DND-41 (cell line): ENCODE data around the gene GMPR.

ENCODE experiments used
- ATAC-seq: fragments of 200-7000 bp; cut with Tn5 transposase; 3 replicates; pipeline ENCODE4 v1.9.1; 2021; ENCODE audit warnings: low read depth; ENCODE audit not compliant: insufficient read depth
- DNase-seq: peaks from one replicate; pipeline ENCODE4 v3.0.0-alpha.2; 2020
- H2AFZ ChIP-seq: 2 replicates; pipeline ENCODE4 v1.6.0; 2012; ENCODE audit warnings: low read depth, low read length
- H3K27ac ChIP-seq: 2 replicates; pipeline ENCODE4 v1.5.1; 2012; ENCODE audit warnings: low read length, inconsistent platforms
- H3K27me3 ChIP-seq: fragments of 200-600 bp; sonication (generic); 2 replicates; pipeline ENCODE4 v1.6.0; 2012; ENCODE audit warnings: low read length, mild to moderate bottlenecking, inconsistent platforms; ENCODE audit not compliant: insufficient read depth, poor library complexity
- H3K36me3 ChIP-seq: 2 replicates; pipeline ENCODE4 v1.5.1; 2012; ENCODE audit warnings: low read length, inconsistent platforms; ENCODE audit not compliant: insufficient read depth
- H3K4me1 ChIP-seq: 2 replicates; pipeline ENCODE4 v1.5.1; 2012; ENCODE audit warnings: mild to moderate bottlenecking, low read length; ENCODE audit not compliant: insufficient read depth
- H3K4me2 ChIP-seq: 2 replicates; pipeline ENCODE4 v1.6.0; 2012; ENCODE audit warnings: mild to moderate bottlenecking, moderate library complexity, low read length, inconsistent platforms; ENCODE audit not compliant: insufficient read depth
- H3K4me3 ChIP-seq, 2 experiments: fragments of 200-600 bp in 1 of 2; shearing (Covaris generic) in 1 of 2; 2 replicates each; pipeline ENCODE4 v1.5.1; 2012 to 2016; ENCODE audit warnings: inconsistent platforms in 2 of 2, low read length in 2 of 2, mild to moderate bottlenecking in 2 of 2, low read depth in 1 of 2, moderate library complexity in 1 of 2
- H3K79me2 ChIP-seq: 2 replicates; pipeline ENCODE4 v1.6.0; 2012; ENCODE audit warnings: low read length, inconsistent platforms; ENCODE audit not compliant: insufficient read depth
- H3K9ac ChIP-seq: 2 replicates; pipeline ENCODE4 v1.6.0; 2012; ENCODE audit warnings: low read depth, mild to moderate bottlenecking, inconsistent platforms, low read length, moderate library complexity
- H3K9me3 ChIP-seq: 2 replicates; pipeline ENCODE4 v1.5.1; 2012; ENCODE audit warnings: low read length, moderate library complexity, mild to moderate bottlenecking, inconsistent platforms; ENCODE audit not compliant: insufficient read depth, severe bottlenecking
- H4K20me1 ChIP-seq: 2 replicates; pipeline ENCODE4 v1.6.0; 2012; ENCODE audit warnings: low read length; ENCODE audit not compliant: insufficient read depth
- EZH2 ChIP-seq: IDR thresholded peaks from 3 replicates; pipeline ENCODE4 v1.6.1; 2012; ENCODE audit warnings: borderline replicate concordance, low read depth, mild to moderate bottlenecking, moderate library complexity, low read length, inconsistent platforms; ENCODE audit not compliant: severe bottlenecking
- TF ChIP-seq, protein P1 (sequence below): IDR thresholded peaks from 2 replicates; pipeline ENCODE4 v1.5.1; 2012; ENCODE audit warnings: borderline replicate concordance, low read length, moderate library complexity, mild to moderate bottlenecking; ENCODE audit not compliant: poor library complexity, severe bottlenecking; ENCODE audit errors: extremely low read depth

GMPR gene

DNA sequence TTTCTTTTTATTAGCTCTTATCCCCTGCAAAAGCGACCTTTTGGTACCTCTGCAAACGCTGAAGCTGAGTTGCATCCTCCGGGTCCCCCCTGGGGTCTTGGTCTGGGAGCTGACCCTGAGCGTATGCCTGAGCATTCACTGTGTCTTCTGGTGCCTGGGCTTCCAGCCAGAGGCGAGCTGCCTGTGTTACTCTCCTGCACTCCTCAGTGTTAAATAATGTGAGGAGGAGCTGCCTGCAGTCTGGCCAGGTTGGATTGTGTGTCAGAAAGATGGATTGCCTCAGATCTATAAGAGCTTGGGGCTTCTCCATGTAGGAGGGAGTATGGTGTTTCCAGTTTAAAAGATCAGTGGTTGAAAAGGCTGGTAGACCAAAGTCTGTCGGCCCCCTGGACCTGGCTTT is 8.7 kb upstream of the GMPR start:
- Histone ChIP-seq H3K9ac (no peak overlapping the region), H3K4me1 (no peaks in the 10 kb centered on the region), H3K36me3 (no peaks in the 10 kb centered on the region), H3K9me3 (no peaks in the 10 kb centered on the region), H4K20me1 (no peaks in the 10 kb centered on the region), H3K4me2 (no peak overlapping the region), H2AFZ (no peak overlapping the region), H3K27ac (no peak overlapping the region), H3K4me3 (no peak overlapping the region), H3K79me2 (no peaks in the 10 kb centered on the region), H3K27me3 (no peaks in the 10 kb centered on the region)
- DNase-seq = no peak
- no peak for ATAC-seq
- TF ChIP-seq EZH2 = no peak

DNA sequence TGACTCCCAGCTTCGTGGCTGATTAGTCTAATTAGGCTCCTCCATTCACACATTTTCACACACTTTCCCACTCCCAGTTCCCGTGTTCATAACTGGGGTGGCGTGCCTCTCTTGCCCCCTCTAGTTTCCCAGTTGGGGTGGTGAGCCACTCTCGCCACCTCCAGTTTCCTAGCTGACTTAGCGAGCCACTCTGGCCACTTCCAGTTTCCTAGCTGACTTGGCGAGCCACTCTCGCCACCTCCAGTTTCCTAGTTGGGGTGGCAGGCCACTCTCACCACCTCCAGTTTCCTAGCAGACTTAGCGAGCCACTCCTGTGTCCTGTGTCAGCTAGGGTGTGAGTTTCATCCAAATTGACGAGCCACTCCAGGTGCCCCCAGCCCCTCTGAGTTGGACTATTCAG is 7.4 kb upstream of the GMPR start:
- TF ChIP-seq, protein P1, sequence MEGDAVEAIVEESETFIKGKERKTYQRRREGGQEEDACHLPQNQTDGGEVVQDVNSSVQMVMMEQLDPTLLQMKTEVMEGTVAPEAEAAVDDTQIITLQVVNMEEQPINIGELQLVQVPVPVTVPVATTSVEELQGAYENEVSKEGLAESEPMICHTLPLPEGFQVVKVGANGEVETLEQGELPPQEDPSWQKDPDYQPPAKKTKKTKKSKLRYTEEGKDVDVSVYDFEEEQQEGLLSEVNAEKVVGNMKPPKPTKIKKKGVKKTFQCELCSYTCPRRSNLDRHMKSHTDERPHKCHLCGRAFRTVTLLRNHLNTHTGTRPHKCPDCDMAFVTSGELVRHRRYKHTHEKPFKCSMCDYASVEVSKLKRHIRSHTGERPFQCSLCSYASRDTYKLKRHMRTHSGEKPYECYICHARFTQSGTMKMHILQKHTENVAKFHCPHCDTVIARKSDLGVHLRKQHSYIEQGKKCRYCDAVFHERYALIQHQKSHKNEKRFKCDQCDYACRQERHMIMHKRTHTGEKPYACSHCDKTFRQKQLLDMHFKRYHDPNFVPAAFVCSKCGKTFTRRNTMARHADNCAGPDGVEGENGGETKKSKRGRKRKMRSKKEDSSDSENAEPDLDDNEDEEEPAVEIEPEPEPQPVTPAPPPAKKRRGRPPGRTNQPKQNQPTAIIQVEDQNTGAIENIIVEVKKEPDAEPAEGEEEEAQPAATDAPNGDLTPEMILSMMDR = no peak
- no peak for TF ChIP-seq EZH2
- Histone ChIP-seq H4K20me1 (no peaks in the 10 kb centered on the region), H2AFZ (no peak overlapping the region), H3K4me1 (no peaks in the 10 kb centered on the region), H3K27me3 (peaks cover 2% of the 10 kb centered on the region), H3K4me2 (no peak overlapping the region), H3K36me3 (no peaks in the 10 kb centered on the region), H3K9me3 (no peaks in the 10 kb centered on the region), H3K79me2 (no peaks in the 10 kb centered on the region), H3K9ac (no peak overlapping the region), H3K27ac (no peak overlapping the region), H3K4me3 (no peak overlapping the region)
- DNase-seq (no peak), ATAC-seq (no peak)

DNA sequence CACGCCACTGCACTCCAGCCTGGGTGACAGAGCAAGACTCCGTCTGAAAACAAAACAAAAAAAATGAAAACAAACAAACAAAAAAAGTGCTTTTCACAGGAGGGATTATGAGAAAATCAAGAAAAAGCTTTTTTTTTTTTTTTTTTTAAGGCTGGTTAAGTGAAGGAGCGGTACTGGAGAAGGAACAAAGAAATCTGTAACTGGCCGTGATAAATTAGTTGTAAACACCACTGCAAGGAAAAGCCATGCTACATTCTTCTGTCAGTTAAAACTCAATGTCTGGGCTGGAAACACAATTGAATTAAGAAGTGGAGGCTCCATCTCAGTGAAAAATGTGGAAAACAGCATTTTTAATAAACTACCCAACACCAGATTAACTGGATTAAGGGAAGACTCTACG is 6.3 kb upstream of the GMPR start:
- ATAC-seq (no peak), DNase-seq (no peak)
- Histone ChIP-seq H3K36me3 (no peaks in the 10 kb centered on the region), H3K79me2 (no peaks in the 10 kb centered on the region), H4K20me1 (no peaks in the 10 kb centered on the region), H2AFZ (no peak overlapping the region), H3K4me2 (no peak overlapping the region), H3K9ac (no peak overlapping the region), H3K27ac (no peak overlapping the region), H3K4me1 (no peaks in the 10 kb centered on the region), H3K4me3 (no peak overlapping the region), H3K27me3 (peaks cover 10% of the 10 kb centered on the region), H3K9me3 (no peaks in the 10 kb centered on the region)
- TF ChIP-seq, protein P1 = no peak
- TF ChIP-seq EZH2 = no peak

DNA sequence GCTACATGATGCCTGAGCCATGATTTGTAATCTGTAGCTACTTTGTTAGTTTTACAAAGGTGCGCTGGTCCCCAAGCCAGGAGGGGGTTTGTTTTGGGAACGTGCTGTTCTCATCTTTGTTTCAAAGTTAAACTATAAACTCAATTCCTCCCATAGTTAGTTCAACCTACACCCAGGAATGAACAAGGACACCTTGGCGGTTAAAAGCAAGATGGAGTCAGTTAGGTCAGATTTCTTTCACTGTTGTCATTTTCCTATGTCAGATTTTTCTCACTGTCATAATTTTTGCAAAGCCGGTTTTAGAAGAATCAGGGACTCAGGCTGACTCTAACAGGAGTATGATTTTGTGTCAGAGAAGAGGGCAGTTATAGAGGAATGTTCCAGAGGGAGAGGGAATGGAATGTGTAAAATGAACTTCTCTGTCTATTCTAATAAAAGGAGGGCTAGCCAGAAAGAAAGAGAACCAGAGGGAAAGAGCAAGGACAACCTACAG is 2.3 kb upstream of the GMPR start:
- Histone ChIP-seq H3K36me3 (no peaks in the 10 kb centered on the region), H4K20me1 (no peaks in the 10 kb centered on the region), H3K27me3 (peaks cover 10% of the 10 kb centered on the region), H3K4me2 (no peak overlapping the region), H2AFZ (no peak overlapping the region), H3K4me3 (no peak overlapping the region), H3K27ac (no peak overlapping the region), H3K9ac (no peak overlapping the region), H3K9me3 (no peaks in the 10 kb centered on the region), H3K4me1 (no peaks in the 10 kb centered on the region), H3K79me2 (no peaks in the 10 kb centered on the region)
- ATAC-seq (no peak), DNase-seq (no peak)
- TF ChIP-seq, protein P1 = no peak
- TF ChIP-seq EZH2 = no peak
